ENCODE measurements around the gene SPCS1. TPM values are rescaled to one million over a fixed set of nuclear protein-coding genes. Genes with fewer than 3 reads are reported as not detected.

Gene SPCS1
- total and polyA plus RNA-seq, 9 of the 15 experiments (the other 6 are each of a cell fraction or from before 2014, with no cell fraction given): 73.9 to 567 (median 127) TPM

GRCh38 chr3:52690560-52690959 lies 15.3 kb upstream of the SPCS1 start:
- ATAC-seq (no peak), FAIRE-seq (no peak), DNase-seq (ENCODE audit: extremely low read depth in 1 of 4, low spot score in 3 of 4) (no peak)
- in situ Hi-C loops (cut with MboI) (no loop called here), intact Hi-C loops (cut with micrococcal nuclease) (no loop called here)
- Histone ChIP-seq H3K36me3 (ENCODE audit: control insufficient read depth, insufficient read depth, low read length) (peaks cover 89% of the 10 kb centered on the region), H3K9me3 (replicated peaks; ENCODE audit: control insufficient read depth, insufficient read depth, low read depth, low read length) (no peaks in the 10 kb centered on the region), H4K20me1 (replicated peaks; ENCODE audit: control insufficient read depth, insufficient read depth, low read length) (peaks cover 8% of the 10 kb centered on the region), H3K4me2 (ENCODE audit: insufficient read depth, low read length) (no peak overlapping the region), H2AFZ (ENCODE audit: low read depth, low read length) (no peak overlapping the region), H3K27ac (ENCODE audit: extremely low read depth, low read depth, low read length) (no peak overlapping the region), H3K79me2 (ENCODE audit: control insufficient read depth, insufficient read depth, low read length) (peaks cover 48% of the 10 kb centered on the region), H3K9ac (ENCODE audit: insufficient read depth in 1 of 2, low read depth in 2 of 2, low read length in 2 of 2) (no peak overlapping the region), H3K9me1 (ENCODE audit: control insufficient read depth, insufficient read depth, low read length) (no peaks in the 10 kb centered on the region), H3K27me3 (ENCODE audit: control insufficient read depth in 2 of 2, insufficient read depth in 2 of 2, low read length in 2 of 2) (no peaks in the 10 kb centered on the region), H3K4me3 (no peak overlapping the region), H3K4me1 (replicated peaks in 1 of 2; ENCODE audit: control insufficient read depth in 2 of 2, insufficient read depth in 2 of 2, low read length in 2 of 2) (peaks cover 3 to 18% of the 10 kb centered on the region in 2 experiments; a peak in 3 of 5 replicates)
- no TSS peak for BruUV-seq (replicated peaks)
- whole genome bisulfite sequencing (ENCODE audit: insufficient coverage, low coverage, missing lambda C conversion rate): 83% methylated on average over 2 of the region's 2 CpGs
- ChIA-PET POLR2A (interaction anchor here (0.6 to 1.6 kb wide), 4 partner anchors 9 to 264 kb away, joined by 3 to 6 read pairs (median 4); partner anchors contain the start of genes GLT8D1 and SPCS1), CTCF (ENCODE audit: low intra/inter-chr PET ratio) (no interaction called here)
- TF ChIP-seq PBX2 (CRISPR knock-in tag; IDR thresholded peaks at IDR 0.05; ENCODE audit: low read depth) (no peak), PBX2 (tag; conservative IDR thresholded peaks at IDR 0.05; ENCODE audit: low read depth) (no peak), ARID1B (IDR thresholded peaks at IDR 0.05) (no peak), MAFG (tag; conservative IDR thresholded peaks at IDR 0.05) (peak; percentile 41; the same call in 1 of the 2 replicates), C11orf30 (IDR thresholded peaks at IDR 0.05; ENCODE audit: low read depth) (peak; percentile 64), ZNF316 (IDR thresholded peaks at IDR 0.05) (peak; percentile 72; the same call in 1 of the 2 replicates)
- TF ChIP-seq, protein P1, sequence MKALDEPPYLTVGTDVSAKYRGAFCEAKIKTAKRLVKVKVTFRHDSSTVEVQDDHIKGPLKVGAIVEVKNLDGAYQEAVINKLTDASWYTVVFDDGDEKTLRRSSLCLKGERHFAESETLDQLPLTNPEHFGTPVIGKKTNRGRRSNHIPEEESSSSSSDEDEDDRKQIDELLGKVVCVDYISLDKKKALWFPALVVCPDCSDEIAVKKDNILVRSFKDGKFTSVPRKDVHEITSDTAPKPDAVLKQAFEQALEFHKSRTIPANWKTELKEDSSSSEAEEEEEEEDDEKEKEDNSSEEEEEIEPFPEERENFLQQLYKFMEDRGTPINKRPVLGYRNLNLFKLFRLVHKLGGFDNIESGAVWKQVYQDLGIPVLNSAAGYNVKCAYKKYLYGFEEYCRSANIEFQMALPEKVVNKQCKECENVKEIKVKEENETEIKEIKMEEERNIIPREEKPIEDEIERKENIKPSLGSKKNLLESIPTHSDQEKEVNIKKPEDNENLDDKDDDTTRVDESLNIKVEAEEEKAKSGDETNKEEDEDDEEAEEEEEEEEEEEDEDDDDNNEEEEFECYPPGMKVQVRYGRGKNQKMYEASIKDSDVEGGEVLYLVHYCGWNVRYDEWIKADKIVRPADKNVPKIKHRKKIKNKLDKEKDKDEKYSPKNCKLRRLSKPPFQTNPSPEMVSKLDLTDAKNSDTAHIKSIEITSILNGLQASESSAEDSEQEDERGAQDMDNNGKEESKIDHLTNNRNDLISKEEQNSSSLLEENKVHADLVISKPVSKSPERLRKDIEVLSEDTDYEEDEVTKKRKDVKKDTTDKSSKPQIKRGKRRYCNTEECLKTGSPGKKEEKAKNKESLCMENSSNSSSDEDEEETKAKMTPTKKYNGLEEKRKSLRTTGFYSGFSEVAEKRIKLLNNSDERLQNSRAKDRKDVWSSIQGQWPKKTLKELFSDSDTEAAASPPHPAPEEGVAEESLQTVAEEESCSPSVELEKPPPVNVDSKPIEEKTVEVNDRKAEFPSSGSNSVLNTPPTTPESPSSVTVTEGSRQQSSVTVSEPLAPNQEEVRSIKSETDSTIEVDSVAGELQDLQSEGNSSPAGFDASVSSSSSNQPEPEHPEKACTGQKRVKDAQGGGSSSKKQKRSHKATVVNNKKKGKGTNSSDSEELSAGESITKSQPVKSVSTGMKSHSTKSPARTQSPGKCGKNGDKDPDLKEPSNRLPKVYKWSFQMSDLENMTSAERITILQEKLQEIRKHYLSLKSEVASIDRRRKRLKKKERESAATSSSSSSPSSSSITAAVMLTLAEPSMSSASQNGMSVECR (CRISPR knock-in tag; IDR thresholded peaks at IDR 0.05): no peak

Data from K562 (cell line).